ENCODE measurements around the gene VASH1.
"Not testable (repeated sequence)": the region's sequence is repeated elsewhere in the genome, so short reads cannot be mapped to it uniquely, and the experiment has no call there.

The VASH1 gene

GRCh38 chr14:76761136-76761959, at the start of gene VASH1:
Gene VASH1 (plus strand): TSS chr14:76761468. CDS start chr14:76762822, 1,354 bp downstream.
- peak; percentile 58 to 60 for DNase-seq

- no peak for DNase-seq
Observed at GRCh38 chr14:76713121-76713520, 48.1 kb upstream of the VASH1 start.

GRCh38 chr14:76714470-76714869, 46.8 kb upstream of the VASH1 start:
- DNase-seq: no peak

GRCh38 chr14:76715101-76715500, 46.2 kb upstream of the VASH1 start:
- DNase-seq: no peak

- no peak for DNase-seq
Observed at GRCh38 chr14:76715511-76716081, 45.7 kb upstream of the VASH1 start.

- no peak for DNase-seq
Observed at GRCh38 chr14:76716285-76716684, 45.0 kb upstream of the VASH1 start.

- no peak for DNase-seq
Observed at GRCh38 chr14:76717508-76718290, 43.6 kb upstream of the VASH1 start.

GRCh38 chr14:76718306-76719040, 42.8 kb upstream of the VASH1 start:
- no peak for DNase-seq

GRCh38 chr14:76719666-76720065, 41.6 kb upstream of the VASH1 start:
- no peak for DNase-seq

GRCh38 chr14:76720382-76720813, 40.9 kb upstream of the VASH1 start:
- DNase-seq: no peak

GRCh38 chr14:76721506-76721905, 39.8 kb upstream of the VASH1 start:
- not testable (repeated sequence) for DNase-seq

- DNase-seq: no peak
Observed at GRCh38 chr14:76724651-76725550, 36.4 kb upstream of the VASH1 start.

- no peak for DNase-seq
Observed at GRCh38 chr14:76726551-76726970, 34.7 kb upstream of the VASH1 start.

GRCh38 chr14:76727384-76727783, 33.9 kb upstream of the VASH1 start:
- DNase-seq: no peak

- DNase-seq: no peak
Observed at GRCh38 chr14:76727901-76728300, 33.4 kb upstream of the VASH1 start.

- DNase-seq: no peak
Observed at GRCh38 chr14:76729258-76729657, 32.0 kb upstream of the VASH1 start.

GRCh38 chr14:76729953-76730505, 31.2 kb upstream of the VASH1 start:
- no peak for DNase-seq

GRCh38 chr14:76734501-76734900, 26.8 kb upstream of the VASH1 start:
- not testable (repeated sequence) for DNase-seq

- no peak for DNase-seq
Observed at GRCh38 chr14:76736514-76736913, 24.8 kb upstream of the VASH1 start.

GRCh38 chr14:76741074-76741473, 20.2 kb upstream of the VASH1 start:
- no peak for DNase-seq

GRCh38 chr14:76742185-76742584, 19.1 kb upstream of the VASH1 start:
- DNase-seq: no peak
